ENCODE data around the gene CARS1. TPM values are rescaled to one million over a fixed set of nuclear protein-coding genes. Genes with fewer than 3 reads are reported as not detected.

CARS1 gene
- total RNA-seq, 4 donors from 2014 or later = 40.6 to 69.7 (median 57.8) TPM

DNA sequence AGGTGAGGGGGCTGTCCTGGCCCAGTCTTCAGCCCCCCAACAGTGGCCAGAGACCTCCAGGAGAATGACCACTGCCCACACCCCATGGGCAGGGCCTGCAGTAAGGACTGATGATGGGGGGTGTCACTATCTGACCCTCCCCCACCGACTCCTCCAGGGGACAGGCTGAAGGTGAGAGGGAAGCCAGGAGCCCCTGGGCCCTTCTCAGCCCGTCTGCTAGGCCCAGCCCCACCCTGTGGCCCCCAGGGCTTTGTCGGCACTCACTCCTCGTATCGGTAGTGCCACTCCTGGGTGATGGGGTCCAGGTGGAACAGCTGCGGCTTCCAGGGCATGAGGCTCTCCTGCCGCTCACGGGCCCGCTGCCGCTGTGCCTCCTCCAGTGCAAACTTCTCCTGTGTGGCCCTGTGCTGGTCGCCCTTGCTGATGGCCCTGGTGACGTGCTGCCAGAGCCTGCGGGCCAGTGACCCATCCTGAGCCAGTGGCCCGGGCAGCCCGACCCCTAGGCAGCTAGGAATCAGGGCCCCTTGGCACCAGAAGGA lies 35.4 kb upstream of the CARS1 start:
- ATAC-seq (ENCODE audit: low FRiP score) (no peak), DNase-seq (ENCODE audit: low spot score) (no peak)
- TF ChIP-seq, protein P1, sequence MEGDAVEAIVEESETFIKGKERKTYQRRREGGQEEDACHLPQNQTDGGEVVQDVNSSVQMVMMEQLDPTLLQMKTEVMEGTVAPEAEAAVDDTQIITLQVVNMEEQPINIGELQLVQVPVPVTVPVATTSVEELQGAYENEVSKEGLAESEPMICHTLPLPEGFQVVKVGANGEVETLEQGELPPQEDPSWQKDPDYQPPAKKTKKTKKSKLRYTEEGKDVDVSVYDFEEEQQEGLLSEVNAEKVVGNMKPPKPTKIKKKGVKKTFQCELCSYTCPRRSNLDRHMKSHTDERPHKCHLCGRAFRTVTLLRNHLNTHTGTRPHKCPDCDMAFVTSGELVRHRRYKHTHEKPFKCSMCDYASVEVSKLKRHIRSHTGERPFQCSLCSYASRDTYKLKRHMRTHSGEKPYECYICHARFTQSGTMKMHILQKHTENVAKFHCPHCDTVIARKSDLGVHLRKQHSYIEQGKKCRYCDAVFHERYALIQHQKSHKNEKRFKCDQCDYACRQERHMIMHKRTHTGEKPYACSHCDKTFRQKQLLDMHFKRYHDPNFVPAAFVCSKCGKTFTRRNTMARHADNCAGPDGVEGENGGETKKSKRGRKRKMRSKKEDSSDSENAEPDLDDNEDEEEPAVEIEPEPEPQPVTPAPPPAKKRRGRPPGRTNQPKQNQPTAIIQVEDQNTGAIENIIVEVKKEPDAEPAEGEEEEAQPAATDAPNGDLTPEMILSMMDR (IDR thresholded peaks at IDR 0.05) = no peak

DNA sequence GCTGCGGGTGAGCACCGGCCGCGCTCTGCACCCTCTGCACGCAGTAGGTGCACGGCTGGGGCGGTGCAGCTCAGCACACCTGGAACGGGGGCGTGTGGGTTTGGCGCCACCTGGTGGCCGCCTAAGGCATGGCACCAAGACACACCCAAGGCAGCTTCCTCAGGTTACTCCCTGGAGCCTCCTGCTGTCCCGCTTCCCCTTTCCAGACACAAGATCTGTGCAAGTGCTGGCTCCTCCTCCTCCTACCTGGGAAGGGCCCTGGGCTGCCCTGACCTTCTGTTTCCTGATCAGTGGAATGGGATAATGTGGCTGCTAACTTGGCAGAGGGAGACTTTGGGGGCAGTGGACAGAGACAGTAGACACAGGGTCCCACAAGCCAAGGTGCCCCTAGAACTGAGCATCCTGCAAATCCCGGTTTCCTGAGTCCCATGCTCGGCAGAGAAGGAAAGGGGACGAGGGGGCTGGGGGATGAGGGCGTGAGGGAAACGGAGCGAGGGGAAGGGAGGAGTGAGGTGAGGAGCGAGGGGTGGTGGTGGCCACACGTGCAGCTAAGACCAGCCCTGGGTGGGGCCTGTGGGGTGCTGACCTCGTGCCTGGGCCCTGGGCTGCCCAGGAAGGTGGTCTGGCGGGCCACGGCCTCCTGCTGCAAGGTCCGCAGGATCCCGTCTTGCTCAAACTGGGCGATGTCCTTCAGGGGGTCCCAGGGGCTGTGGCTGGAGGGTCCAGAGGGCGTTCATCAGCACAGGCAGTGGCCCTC lies 34.8 kb upstream of the CARS1 start:
- no peak for DNase-seq (ENCODE audit: low spot score)
- peak; percentile 37 for ATAC-seq (ENCODE audit: low FRiP score)
- TF ChIP-seq, protein P1 (IDR thresholded peaks at IDR 0.05) = peak in 2 of 3 donors; percentile 83 to 93

DNA sequence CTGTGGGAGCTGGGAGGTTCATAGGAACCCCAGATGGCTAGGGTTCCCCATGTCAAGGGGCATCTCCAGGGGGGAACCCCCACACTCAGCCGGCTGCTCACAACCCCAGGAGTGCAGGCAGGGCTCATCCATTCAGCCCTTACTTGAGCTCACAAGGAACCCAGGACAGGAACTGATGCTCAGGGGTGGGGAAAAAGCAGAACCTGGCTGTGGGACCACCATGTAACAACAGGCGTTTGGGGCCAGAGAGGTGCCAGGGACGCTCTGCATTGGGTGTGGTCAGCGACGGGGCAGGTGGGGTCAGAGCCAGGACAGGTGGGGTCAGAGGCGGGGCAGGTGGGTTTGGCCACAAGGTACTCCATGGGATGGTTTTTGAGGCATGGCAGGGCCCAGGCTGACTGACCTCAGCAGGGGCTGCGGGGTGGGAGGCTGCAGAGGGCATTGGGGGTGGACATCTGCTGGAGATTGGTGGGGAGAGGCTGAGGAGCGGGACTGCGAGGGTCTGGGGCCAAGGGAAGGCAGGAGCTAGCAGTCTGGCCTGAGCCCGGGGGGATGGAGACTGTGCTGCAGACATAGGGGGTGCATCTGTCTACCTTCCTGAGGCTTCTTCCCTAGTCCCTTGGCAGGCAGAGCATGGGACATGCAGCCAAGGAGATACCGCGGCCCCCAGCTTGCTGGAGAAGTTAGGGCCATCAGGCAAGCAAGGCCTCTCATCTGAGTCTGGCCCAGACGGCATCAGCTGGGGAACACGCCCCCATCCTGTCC lies 34.0 kb upstream of the CARS1 start:
- DNase-seq (ENCODE audit: low spot score) (no peak), ATAC-seq (ENCODE audit: low FRiP score) (no peak)
- TF ChIP-seq, protein P1 (IDR thresholded peaks at IDR 0.05) = no peak

DNA sequence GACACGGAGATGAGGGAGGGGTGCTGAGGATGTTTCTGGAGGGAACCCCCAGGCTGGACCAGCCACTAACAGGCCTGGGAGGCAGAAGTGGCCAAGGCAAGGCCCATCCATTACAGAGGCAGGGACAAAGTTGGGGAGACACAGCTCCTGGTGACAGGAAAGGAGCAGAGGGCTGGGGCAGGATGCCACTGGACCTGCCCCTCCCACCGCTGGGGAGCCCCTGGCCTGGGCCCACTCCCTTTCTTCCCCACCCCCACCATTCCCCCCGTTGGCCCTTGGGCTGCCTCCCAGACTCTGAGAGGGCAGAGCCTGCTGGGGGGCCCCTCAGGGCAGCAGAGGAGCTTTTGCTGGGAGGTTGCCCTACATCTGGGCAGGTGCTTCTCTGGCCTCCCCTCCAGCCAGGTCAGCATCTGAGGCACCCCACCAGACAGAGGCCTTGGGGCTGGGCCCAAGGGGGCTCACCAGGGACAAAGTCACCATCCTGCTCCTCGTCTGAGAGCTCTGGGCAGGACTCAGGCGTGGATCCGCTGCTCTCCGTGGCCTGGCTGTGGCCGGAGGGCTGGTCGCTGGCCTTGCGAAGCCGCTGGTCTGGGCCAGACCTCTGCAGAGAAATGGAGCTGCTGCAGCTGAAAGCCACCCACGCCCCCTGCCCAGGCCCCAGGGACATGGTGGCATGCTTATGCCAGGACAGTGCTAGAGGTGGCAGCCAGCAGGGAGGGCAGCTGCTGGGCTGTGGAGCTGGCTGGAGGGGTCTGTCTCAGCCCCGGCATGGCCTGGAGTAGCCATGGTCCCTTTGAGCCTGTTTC lies 33.1 kb upstream of the CARS1 start:
- DNase-seq (ENCODE audit: low spot score) = no peak
- ATAC-seq (ENCODE audit: low FRiP score) = no peak
- TF ChIP-seq, protein P1 (IDR thresholded peaks at IDR 0.05) = no peak

DNA sequence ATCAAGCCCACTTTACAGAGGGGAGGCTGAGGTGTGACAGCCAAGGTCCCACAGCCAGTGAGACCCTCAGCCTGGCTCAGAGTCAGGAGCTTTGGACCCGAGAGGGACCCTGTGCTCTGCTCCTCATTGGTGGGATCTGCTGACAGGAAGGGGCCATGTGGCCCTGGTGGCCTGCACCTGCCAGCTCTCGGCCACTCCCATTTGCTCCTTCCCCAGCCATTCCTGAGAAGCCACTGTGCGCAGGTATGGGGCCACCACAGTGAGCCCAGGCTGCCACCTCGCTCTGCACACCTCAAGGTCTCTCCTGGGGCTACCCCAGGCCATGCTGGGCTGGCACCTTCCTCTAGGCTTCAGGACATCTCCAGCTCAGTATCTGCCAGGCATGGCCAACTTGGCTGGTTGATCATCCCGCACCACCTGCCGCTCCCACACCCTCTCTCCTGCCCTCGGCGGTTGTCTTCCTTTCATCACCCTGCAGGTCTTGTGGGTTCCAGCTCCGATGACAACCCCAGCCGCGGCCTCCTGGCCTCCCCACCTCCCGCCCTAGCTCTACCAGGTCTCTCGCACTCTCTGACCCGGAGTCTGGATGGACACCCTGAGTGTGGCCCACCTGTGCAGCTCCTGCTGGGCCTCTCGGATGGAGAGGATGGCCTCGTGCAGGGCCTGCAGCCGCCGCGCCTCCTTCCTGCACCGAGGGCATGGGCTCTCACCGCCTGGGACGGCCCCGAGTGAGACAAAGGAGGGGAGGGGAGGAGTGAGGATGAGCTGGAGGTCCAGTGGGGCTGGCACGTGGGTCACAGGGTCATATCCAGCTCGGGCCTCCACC lies 32.2 kb upstream of the CARS1 start:
- no peak for ATAC-seq (ENCODE audit: low FRiP score)
- DNase-seq (ENCODE audit: low spot score) = no peak

More for the DNA sequence above, 32.2 kb upstream of the CARS1 start:
- TF ChIP-seq, protein P1 (IDR thresholded peaks at IDR 0.05) = no peak
